Endothelial cell of umbilical vein (primary cell): Measurements from ENCODE around the gene ATG5. TPM values are rescaled to one million over a fixed set of nuclear protein-coding genes. Genes with fewer than 3 reads are reported as not detected.

ENCODE experiments used
- BruUV-seq: library from RNA; stranded (reverse); fragments of 400-500 nt; replicated peaks from 2 replicates; lab custom pipeline; 2021; lab: Mats Ljungman, UMichigan
- CTCF ChIA-PET: fragments of 300-600, 350-600 bp; sonication (Branson Sonifier 250); formaldehyde crosslinking; loops from one replicate; lab custom pipeline; 2021; ENCODE audit warnings: antibody characterized with exemption, inconsistent platforms; lab: Charles Lee
- POLR2A ChIA-PET: fragments of 300-600, 350-600 bp; sonication (Branson Sonifier 250); formaldehyde crosslinking; loops from one replicate; lab custom pipeline; 2021; ENCODE audit warnings: antibody characterized with exemption, inconsistent platforms; lab: Charles Lee
- DNase-seq: peaks from one replicate; pipeline ENCODE4 v3.0.0-alpha.2; 2011; ENCODE audit warnings: low read depth, low spot score
- FAIRE-seq: peaks from 2 replicates; lab custom pipeline; 2011; peaks lifted over from hg19 to GRCh38; lab: Jason Lieb, UNC
- H2AFZ ChIP-seq: 2 replicates; pipeline ENCODE4 v1.6.0; 2012; ENCODE audit warnings: low read depth, low read length, control low read depth, inconsistent platforms
- H3K27ac ChIP-seq: 2 replicates; pipeline ENCODE4 v1.5.1; 2011; ENCODE audit warnings: low read depth, mild to moderate bottlenecking, control low read depth, low read length, moderate library complexity; ENCODE audit not compliant: insufficient read depth
- H3K27me3 ChIP-seq, 2 experiments: 2 replicates each; pipeline versions ENCODE4 v1.6.0 to v1.6.1; 2011; ENCODE audit warnings: low read length in 2 of 2, mixed read lengths in 1 of 2; ENCODE audit not compliant: control insufficient read depth in 2 of 2, insufficient read depth in 2 of 2
- H3K36me3 ChIP-seq, 2 experiments: 2 replicates in 1 of 2; 3 replicates in 1 of 2; pipeline ENCODE4 v1.5.1; 2011; ENCODE audit warnings: low read length in 2 of 2, mild to moderate bottlenecking in 1 of 2, moderate library complexity in 1 of 2; ENCODE audit not compliant: control insufficient read depth in 2 of 2, insufficient read depth in 2 of 2; ENCODE audit errors: extremely low read depth in 1 of 2
- H3K4me1 ChIP-seq: 3 replicates; pipeline ENCODE4 v1.5.1; 2011; ENCODE audit warnings: mild to moderate bottlenecking, low read length; ENCODE audit not compliant: control insufficient read depth, insufficient read depth; ENCODE audit errors: extremely low read depth
- H3K4me2 ChIP-seq: 2 replicates; pipeline ENCODE4 v1.6.1; 2011; ENCODE audit warnings: low read length, control low read depth, mixed read lengths; ENCODE audit not compliant: insufficient read depth
- H3K4me3 ChIP-seq, 3 experiments: fragments of 200-600 bp in 1 of 3; sonication (generic), shearing (Covaris generic) in 1 of 3; replicated peaks in 1 of 3; 2 replicates each; pipeline ENCODE4 v1.5.1; 2011 to 2016; ENCODE audit warnings: control low read depth in 3 of 3, low read length in 3 of 3, mild to moderate bottlenecking in 2 of 3, inconsistent platforms in 1 of 3, low read depth in 1 of 3, moderate library complexity in 1 of 3; ENCODE audit not compliant: insufficient read depth in 1 of 3
- H3K79me2 ChIP-seq: 2 replicates; pipeline ENCODE4 v1.6.0; 2012; ENCODE audit warnings: low read length, inconsistent platforms; ENCODE audit not compliant: control insufficient read depth, insufficient read depth
- H3K9ac ChIP-seq: replicated peaks from 2 replicates; pipeline ENCODE3; 2011; ENCODE audit warnings: low read length, control low read depth; ENCODE audit not compliant: insufficient read depth; ENCODE audit errors: extremely low read depth
- H3K9me1 ChIP-seq: replicated peaks from 3 replicates; pipeline ENCODE4 v1.6.0; 2011; ENCODE audit warnings: mild to moderate bottlenecking, low read length; ENCODE audit not compliant: control insufficient read depth, insufficient read depth; ENCODE audit errors: extremely low read depth
- H3K9me3 ChIP-seq: replicated peaks from 2 replicates; pipeline ENCODE4 v1.5.1; 2012; ENCODE audit warnings: low read length, inconsistent platforms; ENCODE audit not compliant: control insufficient read depth, insufficient read depth
- H4K20me1 ChIP-seq: replicated peaks from 2 replicates; pipeline ENCODE3; 2011; ENCODE audit warnings: mild to moderate bottlenecking, low read length; ENCODE audit not compliant: control insufficient read depth, insufficient read depth; ENCODE audit errors: extremely low read depth
- EZH2 ChIP-seq: IDR thresholded peaks from 2 replicates; pipeline ENCODE4 v1.6.1; 2012; ENCODE audit warnings: borderline replicate concordance, low read depth, mild to moderate bottlenecking, moderate library complexity, low read length, inconsistent platforms; ENCODE audit not compliant: severe bottlenecking
- FOS ChIP-seq: IDR thresholded peaks from 2 replicates; pipeline ENCODE4 v1.6.1; 2011; ENCODE audit warnings: mild to moderate bottlenecking, low read length, moderate library complexity, borderline replicate concordance; ENCODE audit not compliant: insufficient read depth
- GATA2 ChIP-seq: IDR thresholded peaks from 2 replicates; pipeline ENCODE4 v1.7.0; 2011; ENCODE audit warnings: low read depth, mild to moderate bottlenecking, moderate library complexity, mixed read lengths, low read length; ENCODE audit not compliant: insufficient read length, insufficient read depth
- JUN ChIP-seq: IDR thresholded peaks from 2 replicates; pipeline ENCODE4 v1.6.1; 2011; ENCODE audit warnings: borderline replicate concordance, low read depth; ENCODE audit not compliant: insufficient read length, insufficient read depth
- MAX ChIP-seq: IDR thresholded peaks from 2 replicates; pipeline ENCODE4 v1.6.1; 2011; ENCODE audit not compliant: insufficient read depth, insufficient read length
- MYC ChIP-seq: IDR thresholded peaks from one replicate; pipeline ENCODE4 v1.6.1; 2011; ENCODE audit warnings: mild to moderate bottlenecking, low read depth, low read length
- POLR2A ChIP-seq: IDR thresholded peaks from 2 replicates; pipeline ENCODE4 v1.6.1; 2012; ENCODE audit warnings: low read depth, mild to moderate bottlenecking, control low read depth, low read length
- POLR2AphosphoS5 ChIP-seq: IDR thresholded peaks from 2 replicates; pipeline ENCODE4 v1.6.1; 2012; ENCODE audit warnings: low read depth, mild to moderate bottlenecking, control low read depth, low read length, moderate library complexity; ENCODE audit not compliant: insufficient read depth
- dilution Hi-C: fragments of 300-500 bp; cut with MboI; formaldehyde crosslinking; loops from one replicate; pipeline ENCODE4 v1.15.0; 2019; ENCODE audit warnings: low sequenced_read_pairs; ENCODE audit not compliant: extremely low pct_ligation_motif_present
- intact Hi-C: fragments of 100-400 bp; cut with micrococcal nuclease; formaldehyde crosslinking; loops from one replicate; pipeline ENCODE4 v1.10.0; 2022
- polyA plus RNA-seq, 4 experiments: library from polyadenylated mRNA; depleted of rRNA in 3 of 4; stranded (reverse) in 3 of 4; unstranded in 1 of 4; fragments of >200 nt; gene quantifications; 2 replicates each; pipeline versions ENCODE4 v1.2.1 to v1.2.3, GENCODE V29; 2011 to 2012; ENCODE audit warnings: missing spikeins in 1 of 4
- total RNA-seq: library from RNA; stranded (reverse); gene quantifications from 2 replicates; pipeline ENCODE4 v1.2.3, GENCODE V29; 2021
- TF ChIP-seq, protein P1 (sequence below), 2 donors: IDR thresholded peaks; 1 replicate in 1 of 2; 2 replicates in 1 of 2; pipeline ENCODE4 v1.5.1; 2011; ENCODE audit warnings: low read length in 2 of 2, mild to moderate bottlenecking in 2 of 2, moderate library complexity in 2 of 2, control low read depth in 1 of 2, inconsistent platforms in 1 of 2, low read depth in 1 of 2; ENCODE audit not compliant: insufficient read depth in 1 of 2; ENCODE audit errors: extremely low read depth in 1 of 2

The ATG5 gene
- total and polyA plus RNA-seq, 2 donors (not counting 3 experiments of a cell fraction or from before 2014, with no cell fraction given): 14.1 to 32.8 TPM

- intact Hi-C loops (no loop called here), dilution Hi-C loops (no loop called here)
- H3K79me2 ChIP-seq: no peaks in the 10 kb centered on the region
- BruUV-seq: no TSS peak
- ChIA-PET POLR2A (no interaction called here), CTCF (no interaction called here)
- no peak overlapping the region for H3K9ac ChIP-seq
- H3K4me1 ChIP-seq: no peaks in the 10 kb centered on the region
- TF ChIP-seq EZH2 (no peak), MAX (no peak), FOS (no peak), JUN (no peak), MYC (no peak), POLR2A (no peak), POLR2AphosphoS5 (no peak), GATA2 (no peak)
- TF ChIP-seq, protein P1, sequence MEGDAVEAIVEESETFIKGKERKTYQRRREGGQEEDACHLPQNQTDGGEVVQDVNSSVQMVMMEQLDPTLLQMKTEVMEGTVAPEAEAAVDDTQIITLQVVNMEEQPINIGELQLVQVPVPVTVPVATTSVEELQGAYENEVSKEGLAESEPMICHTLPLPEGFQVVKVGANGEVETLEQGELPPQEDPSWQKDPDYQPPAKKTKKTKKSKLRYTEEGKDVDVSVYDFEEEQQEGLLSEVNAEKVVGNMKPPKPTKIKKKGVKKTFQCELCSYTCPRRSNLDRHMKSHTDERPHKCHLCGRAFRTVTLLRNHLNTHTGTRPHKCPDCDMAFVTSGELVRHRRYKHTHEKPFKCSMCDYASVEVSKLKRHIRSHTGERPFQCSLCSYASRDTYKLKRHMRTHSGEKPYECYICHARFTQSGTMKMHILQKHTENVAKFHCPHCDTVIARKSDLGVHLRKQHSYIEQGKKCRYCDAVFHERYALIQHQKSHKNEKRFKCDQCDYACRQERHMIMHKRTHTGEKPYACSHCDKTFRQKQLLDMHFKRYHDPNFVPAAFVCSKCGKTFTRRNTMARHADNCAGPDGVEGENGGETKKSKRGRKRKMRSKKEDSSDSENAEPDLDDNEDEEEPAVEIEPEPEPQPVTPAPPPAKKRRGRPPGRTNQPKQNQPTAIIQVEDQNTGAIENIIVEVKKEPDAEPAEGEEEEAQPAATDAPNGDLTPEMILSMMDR (IDR thresholded peaks at IDR 0.05; ENCODE audit: extremely low read depth in 1 of 2, insufficient read depth in 1 of 2, low read depth in 1 of 2, low read length in 2 of 2): no peak
- H2AFZ ChIP-seq: no peak overlapping the region
- no peaks in the 10 kb centered on the region for H4K20me1 ChIP-seq
- H3K27ac ChIP-seq: no peak overlapping the region
- DNase-seq: no peak
- no peaks in the 10 kb centered on the region for H3K9me1 ChIP-seq
- H3K27me3 ChIP-seq: peaks cover 0 to 2% of the 10 kb centered on the region in 2 experiments
- no peaks in the 10 kb centered on the region for H3K9me3 ChIP-seq
- no peak for FAIRE-seq
- no peak overlapping the region for H3K4me3 ChIP-seq
- no peak overlapping the region for H3K4me2 ChIP-seq
- H3K36me3 ChIP-seq: no peaks in the 10 kb centered on the region
Observed at GRCh38 chr6:106156413-106156812, 169.1 kb downstream of the ATG5 start.
